Activated T-cell treated with anti-CD3 and anti-CD28 coated beads, Interleukin-2, amount 50 U/mL, for 4 hours (primary cell): ENCODE data around the gene KCNN3. TPM values are rescaled to one million over a fixed set of nuclear protein-coding genes. Genes with fewer than 3 reads are reported as not detected.

Source experiments
- ATAC-seq, 2 donors: fragments of 200-7000 bp; cut with Tn5 transposase; one replicate each; pipeline ENCODE4 v1.10.0; 2021
- DNase-seq: peaks from one replicate; pipeline ENCODE4 v3.0.0-alpha.2; 2020
- H3K27me3 Mint-ChIP-seq: one replicate; pipeline ENCODE4 v1.8.0; 2021; ENCODE audit warnings: low read depth, mixed read lengths
- H3K36me3 Mint-ChIP-seq: one replicate; pipeline ENCODE4 v1.8.0; 2022; ENCODE audit warnings: mixed read lengths; ENCODE audit not compliant: insufficient read depth
- H3K4me1 Mint-ChIP-seq: one replicate; pipeline ENCODE4 v1.8.0; 2021; ENCODE audit warnings: low read depth, mixed read lengths
- H3K4me3 Mint-ChIP-seq: one replicate; pipeline ENCODE4 v1.8.0; 2021; ENCODE audit warnings: mild to moderate bottlenecking, moderate library complexity, mixed read lengths
- H3K9me3 Mint-ChIP-seq: one replicate; pipeline ENCODE4 v1.8.0; 2021; ENCODE audit warnings: mixed read lengths
- total RNA-seq, 3 donors: library from RNA; stranded (reverse); gene quantifications; one replicate each; pipeline ENCODE4 v1.2.1, GENCODE V29; 2021

KCNN3 gene
- total RNA-seq, 3 donors from 2014 or later = 0.35 to 0.51 (median 0.45) TPM

DNA sequence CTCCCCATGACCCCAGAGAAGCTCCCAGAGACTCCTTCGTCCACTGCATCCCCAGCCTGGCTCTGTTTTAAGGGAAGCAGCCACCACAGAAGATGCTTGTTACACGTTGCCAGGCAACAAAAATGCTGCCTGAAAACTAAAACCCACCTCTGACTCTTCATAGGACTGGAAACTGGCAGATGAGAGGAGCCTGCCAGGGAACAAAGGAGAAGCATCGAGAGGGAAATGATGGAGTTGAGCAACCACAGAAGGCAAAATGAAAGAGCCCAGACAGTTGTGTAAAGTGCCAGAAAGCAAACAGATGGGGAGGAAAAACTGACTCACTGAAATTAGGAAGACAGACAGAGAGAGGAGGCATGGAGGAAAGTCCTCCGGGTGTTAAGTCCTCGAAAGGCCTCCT lies 118.4 kb downstream of the KCNN3 start:
- H3K36me3 Mint-ChIP-seq = no peaks in the 10 kb centered on the region
- no peaks in the 10 kb centered on the region for H3K9me3 Mint-ChIP-seq
- DNase-seq (no peak), ATAC-seq (peak in 1 of 2 donors; percentile 31)
- H3K27me3 Mint-ChIP-seq = no peaks in the 10 kb centered on the region
- peak overlapping the region; percentile 45 for H3K4me3 Mint-ChIP-seq
- H3K4me1 Mint-ChIP-seq = peaks cover 54% of the 10 kb centered on the region

- DNase-seq (no peak), ATAC-seq (no peak)
- Mint-ChIP-seq H3K36me3 (no peaks in the 10 kb centered on the region), H3K4me1 (peaks cover 54% of the 10 kb centered on the region), H3K4me3 (no peak overlapping the region), H3K27me3 (peaks cover 2% of the 10 kb centered on the region), H3K9me3 (no peaks in the 10 kb centered on the region)
These were observed 119.1 kb downstream of the KCNN3 start for GRCh38 chr1:154750681-154751665.

- H3K4me1 Mint-ChIP-seq = peaks cover 67% of the 10 kb centered on the region
- no peak for ATAC-seq
- no peak overlapping the region for H3K4me3 Mint-ChIP-seq
These were observed 120.9 kb downstream of the KCNN3 start for GRCh38 chr1:154749078-154749760.

GRCh38 chr1:154748405-154748775 lies 121.7 kb downstream of the KCNN3 start:
- DNase-seq (no peak), ATAC-seq (no peak)
- H3K36me3 Mint-ChIP-seq = no peaks in the 10 kb centered on the region
- H3K9me3 Mint-ChIP-seq = no peaks in the 10 kb centered on the region
- H3K4me3 Mint-ChIP-seq = peak overlapping the region; percentile 77
- H3K27me3 Mint-ChIP-seq = peaks cover 2% of the 10 kb centered on the region
- H3K4me1 Mint-ChIP-seq = peaks cover 73% of the 10 kb centered on the region

More at GRCh38 chr1:154749078-154749760, 120.9 kb downstream of the KCNN3 start:
- Mint-ChIP-seq H3K27me3 (peaks cover 2% of the 10 kb centered on the region), H3K9me3 (no peaks in the 10 kb centered on the region), H3K36me3 (no peaks in the 10 kb centered on the region)
- no peak for DNase-seq

GRCh38 chr1:154747740-154748404 lies 122.2 kb downstream of the KCNN3 start:
- peaks cover 73% of the 10 kb centered on the region for H3K4me1 Mint-ChIP-seq
- H3K27me3 Mint-ChIP-seq = peaks cover 2% of the 10 kb centered on the region
- H3K36me3 Mint-ChIP-seq = no peaks in the 10 kb centered on the region
- DNase-seq (peak; percentile 54), ATAC-seq (peak; percentile 71 to 74)
- H3K9me3 Mint-ChIP-seq = no peaks in the 10 kb centered on the region
- H3K4me3 Mint-ChIP-seq = peak overlapping the region; percentile 77

DNA sequence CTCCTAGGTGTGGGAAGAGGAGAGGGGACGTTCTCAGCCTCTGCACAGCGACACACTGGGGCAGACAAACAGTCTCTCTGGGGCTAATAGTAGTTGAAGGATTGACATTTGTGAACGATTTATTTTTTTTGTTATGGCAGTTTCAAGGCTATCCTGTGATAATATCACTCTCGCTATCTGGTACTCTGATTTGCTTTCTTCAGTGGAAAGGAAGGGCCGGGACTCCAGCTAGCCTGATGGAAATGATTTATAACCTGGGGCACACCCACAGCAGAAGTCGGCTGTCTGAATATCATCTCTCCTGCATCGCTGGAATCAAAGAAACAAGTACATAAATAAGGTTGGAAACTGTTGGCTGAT lies 122.7 kb downstream of the KCNN3 start:
- Mint-ChIP-seq H3K9me3 (no peaks in the 10 kb centered on the region), H3K4me3 (peak overlapping the region; percentile 77), H3K27me3 (peaks cover 2% of the 10 kb centered on the region), H3K4me1 (peaks cover 72% of the 10 kb centered on the region), H3K36me3 (no peaks in the 10 kb centered on the region)
- ATAC-seq (no peak), DNase-seq (no peak)

GRCh38 chr1:154746622-154747299 lies 123.3 kb downstream of the KCNN3 start:
- no peaks in the 10 kb centered on the region for H3K9me3 Mint-ChIP-seq
- H3K4me3 Mint-ChIP-seq = peak overlapping the region; percentile 27
- no peaks in the 10 kb centered on the region for H3K36me3 Mint-ChIP-seq
- peaks cover 2% of the 10 kb centered on the region for H3K27me3 Mint-ChIP-seq
- no peak for ATAC-seq
- DNase-seq = no peak
- H3K4me1 Mint-ChIP-seq = peaks cover 66% of the 10 kb centered on the region

- Mint-ChIP-seq H3K4me1 (peaks cover 58% of the 10 kb centered on the region), H3K36me3 (no peaks in the 10 kb centered on the region), H3K4me3 (no peak overlapping the region), H3K27me3 (peaks cover 4% of the 10 kb centered on the region), H3K9me3 (peaks cover 3% of the 10 kb centered on the region)
- no peak for ATAC-seq
- DNase-seq = no peak
These were observed 124.2 kb downstream of the KCNN3 start for GRCh38 chr1:154745750-154746425.

- ATAC-seq (peak; percentile 42 to 44), DNase-seq (no peak)
- peaks cover 4% of the 10 kb centered on the region for H3K27me3 Mint-ChIP-seq
- peaks cover 4% of the 10 kb centered on the region for H3K9me3 Mint-ChIP-seq
- H3K36me3 Mint-ChIP-seq = no peaks in the 10 kb centered on the region
- H3K4me3 Mint-ChIP-seq = no peak overlapping the region
- H3K4me1 Mint-ChIP-seq = peaks cover 58% of the 10 kb centered on the region
These were observed 124.8 kb downstream of the KCNN3 start for GRCh38 chr1:154745286-154745731.

DNA sequence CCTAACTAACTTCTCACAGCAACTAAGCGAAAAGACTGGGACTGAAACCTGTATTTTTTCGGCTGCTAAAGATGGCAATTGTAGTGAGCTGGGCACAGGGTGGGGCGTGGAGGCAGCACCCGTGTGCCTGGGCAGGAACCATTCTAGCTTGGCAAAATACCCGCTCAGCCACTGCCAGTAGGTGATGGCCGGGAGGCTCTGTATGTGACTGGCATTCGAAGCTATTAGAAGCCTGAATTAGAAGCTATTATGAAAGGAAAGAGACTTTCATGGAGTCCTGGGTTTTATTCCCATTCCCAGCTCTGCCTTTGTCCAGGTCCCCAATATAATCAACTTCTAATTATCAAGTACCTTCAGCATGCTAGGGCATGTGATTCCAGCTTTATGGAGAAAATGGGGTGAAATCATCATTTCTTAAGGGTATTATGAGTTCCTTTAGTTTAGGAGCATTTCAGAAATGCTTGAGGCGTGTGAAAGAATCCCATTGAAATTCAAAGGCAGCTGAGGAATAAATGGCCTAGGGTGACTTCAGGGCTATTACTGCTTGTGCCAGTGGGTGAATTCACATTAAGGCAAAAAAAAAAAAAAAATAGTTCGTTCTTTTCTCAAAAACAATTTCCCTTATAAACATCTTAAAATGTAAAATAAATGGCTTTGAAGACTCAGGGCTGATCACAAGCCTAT lies 125.6 kb downstream of the KCNN3 start:
- Mint-ChIP-seq H3K27me3 (peaks cover 4% of the 10 kb centered on the region), H3K4me3 (no peak overlapping the region), H3K36me3 (no peaks in the 10 kb centered on the region), H3K4me1 (peaks cover 59% of the 10 kb centered on the region), H3K9me3 (peaks cover 4% of the 10 kb centered on the region)
- no peak for ATAC-seq
- DNase-seq = no peak

DNA sequence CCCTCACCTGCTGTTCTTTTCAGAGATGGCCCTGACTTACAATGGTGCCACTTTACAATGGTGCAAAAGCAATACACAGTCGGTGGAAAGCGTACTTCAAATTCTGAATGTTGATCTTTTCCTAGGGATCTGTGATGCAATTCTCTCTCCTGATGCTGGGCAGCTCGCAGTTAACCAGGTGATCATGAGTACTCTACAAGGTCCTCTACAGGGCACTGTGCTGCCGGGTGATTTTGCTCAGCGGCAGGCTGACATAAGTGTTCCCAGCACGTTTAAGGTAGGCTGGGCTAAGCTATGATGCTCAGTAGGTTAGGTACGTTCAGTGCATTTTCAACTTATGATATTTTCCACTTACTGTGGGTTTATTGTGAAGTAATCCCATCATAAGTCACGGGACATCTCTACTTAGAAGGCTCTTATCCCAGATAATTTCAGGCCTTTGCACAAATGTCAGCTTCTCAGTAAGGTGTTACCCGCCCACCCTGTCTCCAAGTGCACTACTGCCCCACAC lies 126.5 kb downstream of the KCNN3 start:
- peaks cover 51% of the 10 kb centered on the region for H3K4me1 Mint-ChIP-seq
- no peaks in the 10 kb centered on the region for H3K36me3 Mint-ChIP-seq
- peaks cover 4% of the 10 kb centered on the region for H3K9me3 Mint-ChIP-seq
- no peak overlapping the region for H3K4me3 Mint-ChIP-seq
- no peak for DNase-seq
- H3K27me3 Mint-ChIP-seq = peaks cover 4% of the 10 kb centered on the region
- ATAC-seq = no peak

GRCh38 chr1:154742606-154743005 lies 127.5 kb downstream of the KCNN3 start:
- ATAC-seq (no peak), DNase-seq (no peak)
- Mint-ChIP-seq H3K36me3 (no peaks in the 10 kb centered on the region), H3K9me3 (peaks cover 4% of the 10 kb centered on the region), H3K4me1 (peaks cover 47% of the 10 kb centered on the region), H3K27me3 (peaks cover 6% of the 10 kb centered on the region), H3K4me3 (no peak overlapping the region)
